ENCODE results near the gene SLC36A3.
"Not testable (repeated sequence)": the region's sequence is repeated elsewhere in the genome, so short reads cannot be mapped to it uniquely, and the experiment has no call there.

Gene SLC36A3

DNA sequence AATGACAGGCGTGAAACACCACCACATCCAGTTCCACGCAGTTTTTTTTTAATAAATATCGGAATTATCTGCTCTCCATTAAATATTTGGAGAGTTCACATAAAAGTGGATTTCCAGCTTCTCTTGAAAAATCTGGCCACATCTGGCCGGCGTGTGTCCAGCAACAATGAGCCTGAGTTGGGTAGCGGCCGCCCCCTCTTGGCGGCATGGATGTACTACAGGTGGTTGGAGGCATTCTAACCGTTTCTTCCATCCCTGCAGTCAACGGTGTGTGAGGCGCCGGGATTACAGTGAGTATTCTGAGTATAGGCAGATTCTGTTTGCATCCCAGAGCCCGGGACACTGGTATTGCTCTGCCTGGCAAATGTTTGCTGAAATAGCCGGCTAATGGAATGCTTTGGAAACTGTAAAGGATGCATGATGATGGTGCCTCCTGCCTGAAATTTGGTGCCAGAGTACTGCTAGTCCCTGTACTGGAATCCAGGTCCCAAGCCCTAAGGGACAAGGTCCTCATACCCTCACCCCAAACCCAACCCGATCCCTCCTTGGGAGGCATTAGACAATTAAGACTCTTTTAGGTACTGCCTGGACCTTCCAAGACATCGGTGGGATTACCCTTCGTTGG is 64.2 kb downstream of the SLC36A3 start:
- peak; percentile 54 for DNase-seq (ENCODE audit: low spot score)

DNA sequence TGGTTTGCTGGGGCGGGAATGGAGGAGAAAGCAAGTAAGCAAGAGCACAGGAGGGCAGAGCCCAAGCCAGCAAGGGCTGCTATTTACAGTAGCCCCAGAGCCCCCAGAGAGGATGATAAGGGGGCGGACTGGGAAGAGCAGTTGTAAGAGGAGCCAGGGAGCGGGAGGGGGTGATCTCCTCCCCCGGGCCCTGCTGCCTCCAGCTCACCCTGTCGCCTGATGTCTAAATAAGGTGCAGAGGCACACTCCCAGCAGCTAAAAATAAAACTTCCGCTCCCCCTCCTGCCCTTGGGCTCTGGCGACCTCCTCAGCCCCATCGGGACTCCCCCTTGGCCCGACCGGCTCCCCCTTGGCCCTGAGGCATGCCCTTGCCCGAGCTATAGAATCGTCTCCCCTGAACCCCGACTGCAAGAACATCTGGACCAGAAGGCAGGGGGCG is 65.2 kb downstream of the SLC36A3 start:
- DNase-seq (ENCODE audit: low spot score), result no peak

DNA sequence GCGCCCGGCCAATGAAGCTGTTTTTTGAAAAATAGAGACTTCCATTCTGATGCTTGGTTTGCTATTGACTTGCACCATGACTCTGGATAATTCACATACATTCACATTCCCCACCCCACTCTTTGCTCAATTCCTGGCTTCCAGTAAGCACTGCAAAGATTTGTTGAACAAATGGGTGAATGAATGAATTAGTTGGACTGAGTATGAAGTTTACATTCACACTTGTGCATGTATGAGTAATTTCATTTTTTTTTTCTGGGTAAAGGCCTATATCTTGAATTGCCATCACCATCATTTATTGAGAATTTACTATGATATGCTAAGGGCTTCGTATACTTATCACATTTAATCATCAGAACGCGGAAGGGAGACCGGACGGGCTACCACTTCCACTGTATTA is 65.9 kb downstream of the SLC36A3 start:
- no peak for DNase-seq (ENCODE audit: low spot score)

DNA sequence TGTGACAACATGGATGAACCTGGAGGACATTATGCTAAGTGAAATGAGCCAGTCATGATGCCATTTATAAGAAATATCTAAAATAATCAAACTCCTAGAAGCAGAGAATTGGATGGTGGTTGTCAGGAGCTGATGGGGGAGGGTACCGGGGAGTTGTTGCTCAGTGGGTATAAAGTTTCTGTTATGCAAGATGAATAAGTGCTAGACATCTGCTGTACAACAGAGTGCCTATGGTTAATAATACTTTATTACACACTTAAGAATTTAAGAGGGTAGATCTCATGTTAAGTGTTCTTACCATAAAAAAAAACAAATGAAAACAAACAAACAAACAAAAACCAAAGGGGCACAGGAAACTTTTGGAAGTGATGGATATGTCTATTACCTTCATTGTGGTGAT is 66.7 kb downstream of the SLC36A3 start:
- no peak for DNase-seq (ENCODE audit: low spot score)

DNA sequence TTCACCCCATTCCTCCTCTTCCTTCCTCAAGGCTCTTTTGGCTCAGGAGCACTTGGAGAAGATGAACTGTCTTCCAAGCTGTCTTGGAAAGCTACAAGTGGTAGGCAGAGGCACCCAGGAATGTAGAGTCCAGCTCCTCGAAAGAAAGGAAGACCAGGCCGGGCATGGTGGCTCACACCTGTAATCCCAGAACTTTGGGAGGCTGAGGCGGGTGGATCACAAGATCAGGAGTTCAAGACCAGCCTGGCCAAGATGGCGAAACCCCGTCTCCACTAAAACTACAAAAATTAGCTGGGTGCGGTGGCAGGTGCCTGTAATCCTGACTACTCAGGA is 68.4 kb downstream of the SLC36A3 start:
- DNase-seq (ENCODE audit: low spot score), result not testable (repeated sequence)

DNA sequence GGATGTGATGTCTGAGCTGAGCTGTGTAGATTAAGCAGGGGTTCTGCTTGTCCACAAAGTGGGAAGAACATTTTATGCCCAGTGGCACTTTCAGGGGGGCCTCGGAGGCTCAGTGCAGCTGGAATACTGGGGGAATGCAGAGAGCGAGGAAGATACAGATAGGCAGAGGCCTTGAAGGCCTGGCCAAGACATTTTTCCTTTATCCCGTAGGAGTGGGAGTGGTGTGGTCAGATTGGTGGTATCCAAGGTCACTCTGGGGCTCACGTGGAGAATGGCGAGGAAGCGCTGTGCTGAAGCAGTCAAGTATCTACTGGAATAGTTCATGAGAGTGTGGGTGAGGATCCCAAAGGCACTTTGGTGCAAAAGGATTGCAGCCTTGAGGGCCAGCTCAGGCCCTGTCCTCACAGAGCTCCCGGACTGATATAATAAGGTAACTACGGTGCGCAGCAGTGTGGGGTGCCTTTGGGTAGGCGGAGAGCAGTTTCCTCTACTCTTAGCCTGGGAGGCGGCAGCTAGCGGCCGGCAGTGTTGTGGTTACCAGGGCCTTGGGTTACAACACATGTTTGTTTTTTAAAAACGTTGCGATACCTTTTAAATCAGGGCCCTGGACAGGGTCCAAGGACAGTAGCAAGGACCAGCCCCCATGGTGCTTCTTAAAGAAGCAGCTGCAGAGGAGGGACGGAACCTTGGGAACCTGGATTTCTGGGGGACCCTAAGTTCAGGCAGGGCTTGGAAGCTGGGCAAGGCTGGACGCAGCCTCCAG is 68.9 kb downstream of the SLC36A3 start:
- no peak for DNase-seq (ENCODE audit: low spot score)

DNA sequence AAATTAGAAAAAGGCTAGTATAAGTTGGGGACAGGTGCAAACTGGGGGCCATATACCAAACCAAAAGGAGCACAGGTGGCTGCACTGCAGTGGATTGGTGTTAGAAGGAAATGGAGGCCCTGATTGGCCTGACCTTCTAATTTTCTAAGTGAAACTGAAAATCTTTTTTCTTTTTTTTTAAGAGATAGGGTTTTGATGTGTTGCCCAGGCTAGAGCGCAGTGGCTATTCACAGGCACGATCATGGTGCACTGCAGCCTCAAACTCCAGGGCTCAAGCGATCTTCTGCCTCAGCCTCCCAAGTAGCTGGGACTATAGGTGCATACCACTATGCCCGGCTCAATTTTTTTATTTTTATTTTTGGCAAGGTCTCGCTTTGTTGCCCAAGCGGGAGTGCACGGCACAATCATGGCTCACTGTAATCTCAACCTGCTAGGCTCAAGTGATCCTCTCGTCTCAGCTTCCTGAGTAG is 69.9 kb downstream of the SLC36A3 start:
- no peak for DNase-seq (ENCODE audit: low spot score)

DNA sequence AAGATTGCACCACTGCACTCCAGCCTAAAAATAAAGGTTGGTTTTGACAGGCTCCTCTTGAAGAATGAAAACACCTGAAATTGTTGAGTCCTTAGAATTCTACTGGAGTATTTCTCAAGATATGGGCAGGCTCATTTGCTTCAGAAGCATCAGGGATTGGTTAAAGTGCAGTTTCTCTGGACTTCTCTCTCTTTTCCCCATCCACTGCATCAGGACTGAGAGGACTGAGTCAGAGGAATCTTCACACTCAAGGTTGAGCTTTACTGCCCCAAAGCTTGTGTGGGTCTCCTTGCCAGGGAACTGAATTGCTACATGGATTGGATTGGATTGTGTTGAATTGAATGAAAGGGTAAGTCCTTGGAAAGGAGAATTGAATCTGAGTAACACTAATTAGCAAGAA is 72.2 kb downstream of the SLC36A3 start:
- no peak for DNase-seq (ENCODE audit: low spot score)

DNA sequence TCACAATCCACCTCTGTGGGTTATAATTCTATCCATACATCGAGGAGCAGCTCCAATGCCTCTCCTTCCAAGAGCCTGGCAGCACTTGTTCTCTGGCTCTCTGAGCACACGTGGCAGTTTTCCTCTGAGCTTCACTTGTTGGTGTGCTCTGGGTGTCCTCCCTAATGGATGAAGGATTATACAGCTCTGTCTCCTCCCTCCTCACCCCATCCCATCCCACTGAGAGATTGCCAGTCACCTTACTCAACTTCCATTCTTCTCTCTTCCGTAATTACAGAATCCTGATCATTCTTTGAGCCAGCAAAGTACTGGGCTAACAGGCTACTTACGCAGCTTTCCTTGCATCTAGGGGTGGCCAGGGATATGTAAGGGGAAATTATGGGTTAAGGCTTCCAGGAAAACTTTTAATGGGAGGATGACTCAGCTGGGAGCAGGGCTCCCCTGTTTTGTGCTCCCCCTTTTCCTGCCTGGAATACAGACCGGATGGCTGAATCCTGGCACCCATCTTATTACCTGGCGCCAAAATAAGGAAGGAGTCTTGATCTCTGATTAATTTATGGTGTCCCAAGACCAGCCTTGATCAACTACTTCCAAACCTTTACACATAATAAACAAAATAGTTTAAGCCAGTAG is 73.4 kb downstream of the SLC36A3 start:
- DNase-seq (ENCODE audit: low spot score), result no peak

DNA sequence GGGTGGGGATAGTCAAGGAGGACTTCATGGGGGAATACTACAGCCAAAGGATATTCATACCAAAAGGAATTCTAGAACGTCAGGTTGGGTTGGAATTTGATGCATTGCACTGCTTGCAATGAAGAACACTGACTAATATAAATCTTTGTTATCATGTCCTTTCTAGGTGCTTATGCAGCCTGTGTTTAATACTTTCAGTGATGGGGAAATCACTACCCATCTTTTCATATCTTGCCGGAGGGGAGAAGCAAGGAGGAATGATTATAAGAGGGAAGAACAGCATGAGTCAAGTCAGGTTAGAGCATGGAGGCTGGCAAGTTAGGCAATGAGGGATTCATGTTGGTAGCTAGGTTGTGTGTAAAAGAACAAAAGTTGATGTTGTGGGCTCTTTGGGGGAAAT is 74.6 kb downstream of the SLC36A3 start:
- DNase-seq (ENCODE audit: low spot score), result no peak

DNA sequence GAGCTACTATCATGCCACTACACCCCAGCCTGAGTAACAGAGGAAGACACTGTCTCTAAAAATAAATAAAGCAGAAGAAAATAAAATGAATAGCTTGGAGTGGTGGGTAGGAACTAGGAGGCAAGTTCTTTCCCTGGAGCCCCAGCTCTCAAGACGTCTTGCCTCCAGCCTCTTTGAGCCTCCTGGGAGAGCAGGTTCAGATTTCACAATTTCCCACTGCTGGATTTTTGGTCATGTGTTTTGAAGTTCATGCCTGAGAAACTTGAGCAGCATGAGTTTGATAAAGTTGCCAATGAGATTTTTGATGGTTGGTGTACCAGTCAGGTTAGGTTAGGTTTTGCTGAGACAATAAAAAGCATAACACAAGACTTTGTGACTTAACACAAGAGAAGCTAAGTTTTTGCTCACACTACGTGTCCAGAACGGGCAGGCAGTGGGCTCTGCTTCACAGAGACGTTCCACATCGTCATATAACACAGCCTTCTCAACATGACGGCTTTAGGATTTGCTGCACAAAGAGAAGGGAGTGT is 75.6 kb downstream of the SLC36A3 start:
- no peak for DNase-seq (ENCODE audit: low spot score)
